ENCODE measurements around the gene UBE2I. TPM values are rescaled to one million over a fixed set of nuclear protein-coding genes. Genes with fewer than 3 reads are reported as not detected.

Gene UBE2I
- total RNA-seq, 2 donors from 2014 or later = 101 to 143 TPM

DNA sequence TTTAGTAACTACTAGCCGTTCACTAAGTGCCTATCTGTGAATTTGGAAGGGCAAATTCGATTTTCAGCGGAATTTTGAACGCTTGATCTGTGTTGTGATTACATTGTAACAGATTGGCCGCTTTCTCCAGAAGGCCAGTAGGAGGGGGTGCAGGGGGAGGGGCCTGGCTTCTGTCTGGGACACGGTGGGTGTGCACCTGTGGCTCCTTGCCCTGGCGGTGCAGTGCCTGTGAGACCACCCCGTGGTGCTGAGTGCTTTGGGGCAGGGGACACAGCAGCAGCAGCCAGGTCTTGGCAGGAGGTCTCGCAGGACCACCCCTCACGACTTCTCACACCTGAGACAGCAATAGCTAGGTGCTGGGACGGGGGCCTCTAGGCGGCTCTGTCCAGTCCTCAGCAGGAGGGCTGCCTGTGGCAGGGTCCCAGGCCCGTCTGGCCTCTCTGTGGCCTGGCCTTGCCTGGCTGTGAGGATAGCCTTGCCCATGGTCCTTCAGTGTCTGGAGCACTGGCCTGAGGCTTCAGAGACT is 1.8 kb downstream of the UBE2I start:
- peak overlapping the region; percentile 75 for H3K4me3 ChIP-seq
- peaks cover 11% of the 10 kb centered on the region for H3K4me1 ChIP-seq
- H3K27ac ChIP-seq = no peak overlapping the region
- no peaks in the 10 kb centered on the region for H3K27me3 ChIP-seq
- peaks cover 7% of the 10 kb centered on the region for H3K36me3 ChIP-seq
- TF ChIP-seq CTCF (IDR thresholded peaks at IDR 0.05) = no peak
- no peaks in the 10 kb centered on the region for H3K9me3 ChIP-seq
- DNase-seq = no peak
- peak overlapping the region; percentile 68 to 92 for H3K9ac ChIP-seq (ENCODE audit: low read depth in 2 of 2, low read length in 2 of 2)
- intact Hi-C loops (cut with DNase I) = no loop called here

- Histone ChIP-seq H3K4me1 (peaks cover 11% of the 10 kb centered on the region), H3K27ac (no peak overlapping the region), H3K4me3 (peak overlapping the region; percentile 75), H3K27me3 (no peaks in the 10 kb centered on the region), H3K9ac (ENCODE audit: low read depth in 2 of 2, low read length in 2 of 2) (peak overlapping the region; percentile 68 to 92), H3K36me3 (peaks cover 7% of the 10 kb centered on the region), H3K9me3 (no peaks in the 10 kb centered on the region)
- intact Hi-C loops (cut with DNase I) = no loop called here
- DNase-seq = no peak
- no peak for TF ChIP-seq CTCF (IDR thresholded peaks at IDR 0.05)
These were observed 2.5 kb downstream of the UBE2I start for GRCh38 chr16:1311738-1312466.

GRCh38 chr16:1312467-1312816 is 3.0 kb downstream of the UBE2I start:
- intact Hi-C loops (cut with DNase I) = no loop called here

DNA sequence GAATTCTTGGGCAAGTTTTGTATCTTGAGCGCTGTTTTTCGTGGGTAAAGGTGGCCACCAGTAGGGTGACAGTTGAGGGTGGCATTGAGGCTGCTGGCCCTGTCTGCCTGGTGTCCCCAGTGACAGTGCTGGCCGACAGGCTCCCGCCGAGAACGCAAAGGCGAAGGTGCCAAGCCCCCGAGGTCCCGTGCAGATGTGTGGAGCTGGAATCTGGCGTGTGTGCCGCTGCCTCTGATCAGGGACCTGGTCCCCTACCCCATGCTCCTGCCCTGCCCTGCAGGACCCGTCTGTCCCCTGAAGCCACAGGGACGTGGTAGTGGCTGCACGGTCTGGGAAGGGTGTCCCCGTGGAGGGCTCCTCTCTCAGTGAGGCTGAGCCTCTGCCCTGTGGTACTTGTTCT is 3.5 kb downstream of the UBE2I start:
- DNase-seq = no peak
- Histone ChIP-seq H3K36me3 (peaks cover 13% of the 10 kb centered on the region), H3K27ac (no peak overlapping the region), H3K9me3 (no peaks in the 10 kb centered on the region), H3K4me3 (no peak overlapping the region), H3K4me1 (peaks cover 11% of the 10 kb centered on the region), H3K27me3 (no peaks in the 10 kb centered on the region), H3K9ac (ENCODE audit: low read depth in 2 of 2, low read length in 2 of 2) (no peak overlapping the region)
- intact Hi-C loops (cut with DNase I) = no loop called here
- TF ChIP-seq CTCF (IDR thresholded peaks at IDR 0.05) = no peak

More at GRCh38 chr16:1312467-1312816, 3.0 kb downstream of the UBE2I start:
- no peaks in the 10 kb centered on the region for H3K9me3 ChIP-seq
- H3K36me3 ChIP-seq = peaks cover 8% of the 10 kb centered on the region
- no peak overlapping the region for H3K27ac ChIP-seq
- H3K9ac ChIP-seq (ENCODE audit: low read depth in 2 of 2, low read length in 2 of 2) = no peak overlapping the region
- no peak for TF ChIP-seq CTCF (IDR thresholded peaks at IDR 0.05)
- H3K27me3 ChIP-seq = no peaks in the 10 kb centered on the region
- H3K4me1 ChIP-seq = peaks cover 11% of the 10 kb centered on the region
- DNase-seq = no peak
- no peak overlapping the region for H3K4me3 ChIP-seq

DNA sequence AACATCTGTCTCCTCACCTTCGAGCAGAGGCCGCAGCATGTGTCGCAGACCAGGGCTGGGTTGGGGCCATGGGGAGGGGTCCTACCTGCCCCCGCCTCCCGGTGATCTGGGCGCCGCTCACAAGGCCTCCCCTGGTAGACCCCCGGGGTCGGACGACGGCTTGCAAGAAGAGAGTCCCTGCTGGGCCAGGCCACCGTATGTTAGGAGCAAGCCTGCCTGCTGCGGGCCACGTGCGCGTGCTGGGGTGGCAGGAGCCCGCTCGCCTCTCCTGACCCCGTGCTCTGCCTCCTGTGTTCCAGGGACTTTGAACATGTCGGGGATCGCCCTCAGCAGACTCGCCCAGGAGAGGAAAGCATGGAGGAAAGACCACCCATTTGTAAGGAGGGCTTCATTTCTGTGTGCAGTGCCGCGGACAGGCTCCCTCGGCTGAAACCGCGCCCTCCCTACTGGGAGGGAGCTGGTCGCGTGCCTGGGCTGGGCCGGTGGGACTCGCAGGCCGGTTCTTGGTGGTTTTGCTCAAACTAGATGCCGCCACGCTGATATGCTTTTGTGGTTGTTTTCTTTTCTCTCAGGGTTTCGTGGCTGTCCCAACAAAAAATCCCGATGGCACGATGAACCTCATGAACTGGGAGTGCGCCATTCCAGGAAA is 4.4 kb downstream of the UBE2I start:
- Histone ChIP-seq H3K9ac (ENCODE audit: low read depth in 2 of 2, low read length in 2 of 2) (no peak overlapping the region), H3K27me3 (no peaks in the 10 kb centered on the region), H3K9me3 (no peaks in the 10 kb centered on the region), H3K4me3 (no peak overlapping the region), H3K4me1 (peaks cover 11% of the 10 kb centered on the region), H3K27ac (no peak overlapping the region), H3K36me3 (peaks cover 21% of the 10 kb centered on the region)
- no peak for DNase-seq
- intact Hi-C loops (cut with DNase I) = no loop called here
- no peak for TF ChIP-seq CTCF (IDR thresholded peaks at IDR 0.05)

Measured in colonic mucosa (tissue), 4 donors.